ENCODE results near the gene ZDHHC19.
"Not testable (repeated sequence)": the region's sequence is repeated elsewhere in the genome, so short reads cannot be mapped to it uniquely, and the experiment has no call there.

ZDHHC19 gene

GRCh38 chr3:196210673-196211556 is at the start of gene ZDHHC19:
ZDHHC19 (minus strand) TSS chr3:196211400; CDS start chr3:196211315, 85 bp downstream.
- no peak for DNase-seq (ENCODE audit: low read depth)

GRCh38 chr3:196260784-196261183 is 49.6 kb upstream of the ZDHHC19 start:
- DNase-seq (ENCODE audit: low read depth), result no peak

GRCh38 chr3:196255776-196256175 is 44.6 kb upstream of the ZDHHC19 start:
- DNase-seq (ENCODE audit: low read depth), result no peak

- DNase-seq (ENCODE audit: low read depth), result no peak
Measured at GRCh38 chr3:196254376-196255283, 43.4 kb upstream of the ZDHHC19 start.

- DNase-seq (ENCODE audit: low read depth), result no peak
Measured at GRCh38 chr3:196251918-196252317, 40.7 kb upstream of the ZDHHC19 start.

- no peak for DNase-seq (ENCODE audit: low read depth)
Measured at GRCh38 chr3:196246612-196247308, 35.6 kb upstream of the ZDHHC19 start.

- DNase-seq (ENCODE audit: low read depth), result not testable (repeated sequence)
Measured at GRCh38 chr3:196244166-196244565, 33.0 kb upstream of the ZDHHC19 start.

GRCh38 chr3:196241704-196242103 is 30.5 kb upstream of the ZDHHC19 start:
- DNase-seq (ENCODE audit: low read depth), result no peak

- DNase-seq (ENCODE audit: low read depth), result no peak
Measured at GRCh38 chr3:196240424-196240823, 29.2 kb upstream of the ZDHHC19 start.

GRCh38 chr3:196238612-196239560 is 27.7 kb upstream of the ZDHHC19 start:
- DNase-seq (ENCODE audit: low read depth), result no peak

GRCh38 chr3:196237203-196237602 is 26.0 kb upstream of the ZDHHC19 start:
- DNase-seq (ENCODE audit: low read depth), result no peak

GRCh38 chr3:196236223-196236622 is 25.0 kb upstream of the ZDHHC19 start:
- no peak for DNase-seq (ENCODE audit: low read depth)

- no peak for DNase-seq (ENCODE audit: low read depth)
Measured at GRCh38 chr3:196235452-196236122, 24.4 kb upstream of the ZDHHC19 start.

GRCh38 chr3:196232882-196233251 is 21.7 kb upstream of the ZDHHC19 start:
- DNase-seq (ENCODE audit: low read depth), result no peak

GRCh38 chr3:196232154-196232881 is 21.1 kb upstream of the ZDHHC19 start:
- DNase-seq (ENCODE audit: low read depth), result no peak

- DNase-seq (ENCODE audit: low read depth), result no peak
Measured at GRCh38 chr3:196227629-196228493, 16.7 kb upstream of the ZDHHC19 start.

- DNase-seq (ENCODE audit: low read depth), result no peak
Measured at GRCh38 chr3:196227121-196227561, 15.9 kb upstream of the ZDHHC19 start.

- DNase-seq (ENCODE audit: low read depth), result no peak
Measured at GRCh38 chr3:196225763-196226364, 14.7 kb upstream of the ZDHHC19 start.

Data from stimulated activated CD8-positive, alpha-beta memory T cell treated with anti-CD3 and anti-CD28 coated beads, Interleukin-15, amount 100 ng/mL, for 1 hour (primary cell).